Trophoblast cell (in vitro differentiated cells and primary cell): Measurements from ENCODE around the gene MTFR1L.

Source experiments
- DNase-seq, 2 donors: peaks; one replicate each; pipeline ENCODE4 v3.0.0-alpha.2; 2016
- H2AFZ ChIP-seq: 2 replicates; pipeline ENCODE4 v1.6.1; 2013; ENCODE audit warnings: low read length, moderate library complexity, mild to moderate bottlenecking; ENCODE audit not compliant: insufficient read depth, poor library complexity
- H2AK5ac ChIP-seq: 2 replicates; pipeline ENCODE4 v1.6.1; 2013; ENCODE audit warnings: mild to moderate bottlenecking, low read length
- H2BK120ac ChIP-seq: 2 replicates; pipeline ENCODE4 v1.6.1; 2013; ENCODE audit warnings: low read length, mild to moderate bottlenecking, moderate library complexity; ENCODE audit not compliant: insufficient read depth, poor library complexity
- H2BK12ac ChIP-seq: 2 replicates; pipeline ENCODE4 v1.6.1; 2013; ENCODE audit warnings: mild to moderate bottlenecking, low read length, moderate library complexity
- H2BK5ac ChIP-seq: 2 replicates; pipeline ENCODE4 v1.6.1; 2013; ENCODE audit warnings: low read length, low read depth, moderate library complexity, mild to moderate bottlenecking; ENCODE audit not compliant: poor library complexity
- H3K14ac ChIP-seq: 2 replicates; pipeline ENCODE4 v1.6.1; 2013; ENCODE audit warnings: mild to moderate bottlenecking, low read length
- H3K18ac ChIP-seq: 2 replicates; pipeline ENCODE4 v1.6.1; 2013; ENCODE audit warnings: mild to moderate bottlenecking, low read length
- H3K23ac ChIP-seq: 2 replicates; pipeline ENCODE4 v1.6.1; 2013; ENCODE audit warnings: low read length
- H3K27ac ChIP-seq: 2 replicates; pipeline ENCODE4 v1.5.1; 2013; ENCODE audit warnings: low read depth, mild to moderate bottlenecking, inconsistent platforms, low read length, moderate library complexity
- H3K27me3 ChIP-seq: 2 replicates; pipeline ENCODE4 v1.6.1; 2013; ENCODE audit warnings: inconsistent platforms, mild to moderate bottlenecking, low read length, moderate library complexity; ENCODE audit not compliant: insufficient read depth
- H3K36me3 ChIP-seq, 2 experiments: 1 replicate in 1 of 2; 2 replicates in 1 of 2; pipeline ENCODE4 v1.6.1; 2013; ENCODE audit warnings: low read length in 2 of 2, mild to moderate bottlenecking in 2 of 2, moderate library complexity in 1 of 2; ENCODE audit not compliant: insufficient read depth in 2 of 2, control insufficient read depth in 1 of 2
- H3K4ac ChIP-seq: 2 replicates; pipeline ENCODE4 v1.6.1; 2013; ENCODE audit warnings: low read depth, mild to moderate bottlenecking, low read length, moderate library complexity
- H3K4me1 ChIP-seq, 2 experiments: 1 replicate in 1 of 2; 2 replicates in 1 of 2; pipeline ENCODE4 v1.6.1; 2013; ENCODE audit warnings: low read length in 2 of 2, mild to moderate bottlenecking in 2 of 2, moderate library complexity in 1 of 2; ENCODE audit not compliant: insufficient read depth in 2 of 2, control insufficient read depth in 1 of 2
- H3K4me2 ChIP-seq: 2 replicates; pipeline ENCODE4 v1.6.1; 2013; ENCODE audit warnings: inconsistent platforms, mild to moderate bottlenecking, low read length, moderate library complexity
- H3K4me3 ChIP-seq: 2 replicates; pipeline ENCODE4 v1.5.1; 2013; ENCODE audit warnings: mild to moderate bottlenecking, low read depth, low read length, inconsistent platforms
- H3K79me1 ChIP-seq: one replicate; pipeline ENCODE4 v1.6.1; 2013; ENCODE audit warnings: low read length
- H3K79me2 ChIP-seq: 2 replicates; pipeline ENCODE4 v1.6.1; 2013; ENCODE audit warnings: low read length, mild to moderate bottlenecking; ENCODE audit not compliant: control insufficient read depth, insufficient read depth, poor library complexity
- H3K9ac ChIP-seq: 2 replicates; pipeline ENCODE4 v1.6.1; 2013; ENCODE audit warnings: mild to moderate bottlenecking, low read length
- H3K9me3 ChIP-seq: 2 replicates; pipeline ENCODE4 v1.6.1; 2013; ENCODE audit warnings: low read depth, mild to moderate bottlenecking, control low read depth, inconsistent platforms, low read length; ENCODE audit not compliant: insufficient read depth
- H4K12ac ChIP-seq: 2 replicates; pipeline ENCODE4 v1.6.1; 2013; ENCODE audit warnings: low read depth, mild to moderate bottlenecking, low read length, moderate library complexity
- H4K8ac ChIP-seq: 2 replicates; pipeline ENCODE4 v1.6.1; 2013; ENCODE audit warnings: low read depth, mild to moderate bottlenecking, low read length, moderate library complexity
- H4K91ac ChIP-seq: one replicate; pipeline ENCODE4 v1.6.1; 2013; ENCODE audit warnings: low read depth, mild to moderate bottlenecking, low read length, moderate library complexity
- WGBS: extraction: QIAGEN DNeasy Blood & Tissue Kit; methylation state at CpG from one replicate; pipeline ENCODE4 v1.1.7; 2013; ENCODE audit warnings: missing lambda C conversion rate; ENCODE audit not compliant: insufficient read length, insufficient coverage; ENCODE audit errors: extremely low coverage; 5-methylcytosine and 5-hydroxymethylcytosine counted together

Gene MTFR1L

GRCh38 chr1:25815208-25816111 is 4.3 kb upstream of the MTFR1L start:
- Histone ChIP-seq H3K4ac (no peak overlapping the region), H2BK12ac (no peak overlapping the region), H3K9me3 (no peaks in the 10 kb centered on the region), H3K14ac (no peak overlapping the region), H3K4me1 (peaks cover 13 to 14% of the 10 kb centered on the region in 2 experiments), H3K27ac (no peak overlapping the region), H3K79me1 (peaks cover 16% of the 10 kb centered on the region), H3K27me3 (no peaks in the 10 kb centered on the region), H3K36me3 (peaks cover 13 to 19% of the 10 kb centered on the region in 2 experiments), H3K18ac (no peak overlapping the region), H2BK120ac (no peak overlapping the region), H3K23ac (no peak overlapping the region), H3K79me2 (peaks cover 10% of the 10 kb centered on the region), H2BK5ac (no peak overlapping the region), H3K4me2 (no peak overlapping the region), H3K9ac (no peak overlapping the region), H2AK5ac (no peak overlapping the region), H4K12ac (no peak overlapping the region), H3K4me3 (no peak overlapping the region), H2AFZ (no peak overlapping the region), H4K91ac (no peak overlapping the region), H4K8ac (no peak overlapping the region)
- WGBS = no CpG with 5 or more reads among the region's 24 CpGs
- no peak for DNase-seq

- no peak overlapping the region for H3K4ac ChIP-seq
- no peak overlapping the region for H2BK120ac ChIP-seq
- no peaks in the 10 kb centered on the region for H3K9me3 ChIP-seq
- H3K4me2 ChIP-seq = no peak overlapping the region
- no peak for DNase-seq
- H3K18ac ChIP-seq = no peak overlapping the region
- WGBS = no CpG with 5 or more reads among the region's 15 CpGs
- H3K23ac ChIP-seq = no peak overlapping the region
- peaks cover 13 to 19% of the 10 kb centered on the region in 2 experiments for H3K36me3 ChIP-seq
- no peak overlapping the region for H2AFZ ChIP-seq
- no peak overlapping the region for H4K8ac ChIP-seq
- H4K91ac ChIP-seq = no peak overlapping the region
- no peak overlapping the region for H2BK12ac ChIP-seq
- peaks cover 16% of the 10 kb centered on the region for H3K79me2 ChIP-seq
- H3K27me3 ChIP-seq = no peaks in the 10 kb centered on the region
- no peak overlapping the region for H3K9ac ChIP-seq
- H2AK5ac ChIP-seq = no peak overlapping the region
- H4K12ac ChIP-seq = no peak overlapping the region
- peaks cover 20 to 21% of the 10 kb centered on the region in 2 experiments for H3K4me1 ChIP-seq
- H3K4me3 ChIP-seq = no peak overlapping the region
- no peak overlapping the region for H3K14ac ChIP-seq
- no peak overlapping the region for H2BK5ac ChIP-seq
- no peak overlapping the region for H3K27ac ChIP-seq
- peaks cover 20% of the 10 kb centered on the region for H3K79me1 ChIP-seq
Measured at GRCh38 chr1:25816112-25816718, 3.5 kb upstream of the MTFR1L start.

GRCh38 chr1:25817840-25818501 is 1.8 kb upstream of the MTFR1L start:
- H2BK12ac ChIP-seq = no peak overlapping the region
- H3K27ac ChIP-seq = peak overlapping the region; percentile 89

GRCh38 chr1:25818569-25818968 is 1.2 kb upstream of the MTFR1L start:
- peaks cover 16% of the 10 kb centered on the region for H3K79me2 ChIP-seq
- peak overlapping the region; percentile 89 for H3K27ac ChIP-seq
- peak overlapping the region; percentile 55 for H4K12ac ChIP-seq
- peak overlapping the region; percentile 46 for H2BK5ac ChIP-seq
- H3K4me3 ChIP-seq = no peak overlapping the region
- peaks cover 21 to 26% of the 10 kb centered on the region in 2 experiments for H3K4me1 ChIP-seq
- H3K4me2 ChIP-seq = peak overlapping the region; percentile 77
- H3K14ac ChIP-seq = peak overlapping the region; percentile 50
- no peak overlapping the region for H3K23ac ChIP-seq
- peak overlapping the region; percentile 42 for H2BK12ac ChIP-seq
- peak overlapping the region; percentile 59 for H2AK5ac ChIP-seq
- no peak for DNase-seq
- H3K27me3 ChIP-seq = no peaks in the 10 kb centered on the region
- peak overlapping the region; percentile 63 for H4K91ac ChIP-seq
- peak overlapping the region; percentile 70 for H2BK120ac ChIP-seq
- no peak overlapping the region for H3K9ac ChIP-seq
- peak overlapping the region; percentile 72 for H4K8ac ChIP-seq
- WGBS = no CpG with 5 or more reads among the region's 6 CpGs
- peaks cover 20% of the 10 kb centered on the region for H3K79me1 ChIP-seq
- H2AFZ ChIP-seq = peak overlapping the region; percentile 13
- H3K36me3 ChIP-seq = peaks cover 11 to 14% of the 10 kb centered on the region in 2 experiments
- peak overlapping the region; percentile 47 for H3K18ac ChIP-seq
- peak overlapping the region; percentile 62 for H3K4ac ChIP-seq
- no peaks in the 10 kb centered on the region for H3K9me3 ChIP-seq

More at GRCh38 chr1:25817840-25818501, 1.8 kb upstream of the MTFR1L start:
- peaks cover 21 to 26% of the 10 kb centered on the region in 2 experiments for H3K4me1 ChIP-seq
- H2AK5ac ChIP-seq = no peak overlapping the region
- peaks cover 10 to 14% of the 10 kb centered on the region in 2 experiments for H3K36me3 ChIP-seq
- no peak overlapping the region for H3K14ac ChIP-seq
- no CpG with 5 or more reads among the region's 8 CpGs for WGBS
- H3K4ac ChIP-seq = no peak overlapping the region
- H3K79me2 ChIP-seq = peaks cover 16% of the 10 kb centered on the region
- no peak overlapping the region for H2BK120ac ChIP-seq
- no peak overlapping the region for H2BK5ac ChIP-seq
- no peak overlapping the region for H3K23ac ChIP-seq
- no peak overlapping the region for H3K4me3 ChIP-seq
- no peak overlapping the region for H4K8ac ChIP-seq
- DNase-seq = no peak
- no peak overlapping the region for H4K12ac ChIP-seq
- H3K27me3 ChIP-seq = no peaks in the 10 kb centered on the region
- no peak overlapping the region for H4K91ac ChIP-seq
- no peak overlapping the region for H3K4me2 ChIP-seq
- peaks cover 20% of the 10 kb centered on the region for H3K79me1 ChIP-seq
- H3K9me3 ChIP-seq = no peaks in the 10 kb centered on the region
- no peak overlapping the region for H3K9ac ChIP-seq
- H3K18ac ChIP-seq = no peak overlapping the region
- no peak overlapping the region for H2AFZ ChIP-seq
